Epithelial cell of proximal tubule (primary cell): ENCODE measurements around the gene TIMM17B. TPM values are rescaled to one million over a fixed set of nuclear protein-coding genes. Genes with fewer than 3 reads are reported as not detected.
A peak's percentile ranks its signal among the peaks of the same experiment; 100 is the strongest.

Experiments used
- DNase-seq: peaks from one replicate; pipeline ENCODE4 v3.0.0-alpha.2; 2011; ENCODE audit warnings: low read depth
- H3K4me3 ChIP-seq: 2 replicates; pipeline ENCODE4 v1.5.1; 2011; ENCODE audit warnings: low read depth, mild to moderate bottlenecking, low read length
- total RNA-seq: library from RNA; depleted of rRNA; stranded (reverse); fragments of >200 nt; gene quantifications from 2 replicates; pipeline ENCODE4 v1.2.3, GENCODE V29; 2015
- TF ChIP-seq, protein P1 (sequence below): conservative IDR thresholded peaks from 2 replicates; pipeline ENCODE4 v1.5.1; 2012; ENCODE audit warnings: low read depth, mild to moderate bottlenecking, low read length

Gene TIMM17B
- total RNA-seq, 1 donor from 2014 or later, result 104 TPM

DNA sequence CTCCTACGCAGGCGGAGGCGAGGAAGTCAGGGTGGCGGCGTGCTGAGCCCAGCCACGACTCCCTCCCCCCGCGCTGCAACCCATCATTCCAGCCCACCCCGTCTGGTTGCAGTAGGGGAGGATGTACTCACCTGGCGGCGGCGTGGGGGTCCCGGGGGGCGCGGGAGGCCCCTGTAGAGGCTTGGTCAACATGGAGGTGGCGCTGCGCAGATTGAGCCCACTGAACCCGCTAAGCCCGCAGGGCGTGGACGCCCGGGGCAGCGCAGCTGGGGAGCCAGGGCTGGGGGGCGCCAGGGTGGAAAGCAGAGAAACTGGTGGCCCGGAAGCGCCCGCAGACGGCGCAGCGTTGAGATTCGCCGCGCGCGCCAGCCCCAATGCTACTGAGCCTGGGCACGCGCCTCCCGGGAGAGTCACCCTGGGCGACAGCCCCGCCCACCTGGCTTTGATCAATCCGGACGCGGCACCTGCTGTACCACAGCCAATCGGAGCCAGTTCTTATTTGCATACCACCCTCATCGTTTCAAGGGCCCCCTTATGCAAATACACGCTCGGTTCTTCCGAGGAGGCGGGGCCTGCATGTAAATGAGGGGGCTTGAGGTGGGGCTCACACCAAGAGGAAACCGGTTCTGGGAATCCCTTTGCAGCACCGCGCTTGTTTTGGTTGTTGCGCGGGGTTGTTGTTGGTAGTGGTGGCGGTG lies 21.2 kb upstream of the TIMM17B start, which contains the start of gene PIM2:
TSS of gene PIM2 (minus strand) at position 382 of the 698 bp plus-strand sequence. CDS start at position 192, 190 bp downstream.
- H3K4me3 ChIP-seq, result peak within 1 kb of the TSS; percentile 78
- TF ChIP-seq, protein P1, sequence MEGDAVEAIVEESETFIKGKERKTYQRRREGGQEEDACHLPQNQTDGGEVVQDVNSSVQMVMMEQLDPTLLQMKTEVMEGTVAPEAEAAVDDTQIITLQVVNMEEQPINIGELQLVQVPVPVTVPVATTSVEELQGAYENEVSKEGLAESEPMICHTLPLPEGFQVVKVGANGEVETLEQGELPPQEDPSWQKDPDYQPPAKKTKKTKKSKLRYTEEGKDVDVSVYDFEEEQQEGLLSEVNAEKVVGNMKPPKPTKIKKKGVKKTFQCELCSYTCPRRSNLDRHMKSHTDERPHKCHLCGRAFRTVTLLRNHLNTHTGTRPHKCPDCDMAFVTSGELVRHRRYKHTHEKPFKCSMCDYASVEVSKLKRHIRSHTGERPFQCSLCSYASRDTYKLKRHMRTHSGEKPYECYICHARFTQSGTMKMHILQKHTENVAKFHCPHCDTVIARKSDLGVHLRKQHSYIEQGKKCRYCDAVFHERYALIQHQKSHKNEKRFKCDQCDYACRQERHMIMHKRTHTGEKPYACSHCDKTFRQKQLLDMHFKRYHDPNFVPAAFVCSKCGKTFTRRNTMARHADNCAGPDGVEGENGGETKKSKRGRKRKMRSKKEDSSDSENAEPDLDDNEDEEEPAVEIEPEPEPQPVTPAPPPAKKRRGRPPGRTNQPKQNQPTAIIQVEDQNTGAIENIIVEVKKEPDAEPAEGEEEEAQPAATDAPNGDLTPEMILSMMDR, result no peak
- DNase-seq, result peak; percentile 47

DNA sequence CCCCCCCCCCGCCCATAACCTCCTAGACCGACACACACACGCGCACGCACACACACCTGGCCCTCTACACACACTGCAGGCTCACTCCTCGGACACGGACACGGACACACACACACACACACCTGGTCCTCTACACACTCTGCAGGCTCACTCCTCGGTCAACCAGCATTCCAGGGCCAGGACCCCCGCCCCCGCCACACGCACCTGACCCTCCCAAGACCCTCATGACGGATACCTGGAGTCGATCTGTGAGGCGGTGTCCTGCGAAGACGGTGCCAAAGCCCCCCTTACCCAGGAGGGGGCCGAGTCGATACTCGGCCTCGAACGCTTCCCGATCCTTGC lies 20.7 kb upstream of the TIMM17B start:
- TF ChIP-seq, protein P1, result no peak
- peak overlapping the region; percentile 78 for H3K4me3 ChIP-seq
- DNase-seq, result no peak

DNA sequence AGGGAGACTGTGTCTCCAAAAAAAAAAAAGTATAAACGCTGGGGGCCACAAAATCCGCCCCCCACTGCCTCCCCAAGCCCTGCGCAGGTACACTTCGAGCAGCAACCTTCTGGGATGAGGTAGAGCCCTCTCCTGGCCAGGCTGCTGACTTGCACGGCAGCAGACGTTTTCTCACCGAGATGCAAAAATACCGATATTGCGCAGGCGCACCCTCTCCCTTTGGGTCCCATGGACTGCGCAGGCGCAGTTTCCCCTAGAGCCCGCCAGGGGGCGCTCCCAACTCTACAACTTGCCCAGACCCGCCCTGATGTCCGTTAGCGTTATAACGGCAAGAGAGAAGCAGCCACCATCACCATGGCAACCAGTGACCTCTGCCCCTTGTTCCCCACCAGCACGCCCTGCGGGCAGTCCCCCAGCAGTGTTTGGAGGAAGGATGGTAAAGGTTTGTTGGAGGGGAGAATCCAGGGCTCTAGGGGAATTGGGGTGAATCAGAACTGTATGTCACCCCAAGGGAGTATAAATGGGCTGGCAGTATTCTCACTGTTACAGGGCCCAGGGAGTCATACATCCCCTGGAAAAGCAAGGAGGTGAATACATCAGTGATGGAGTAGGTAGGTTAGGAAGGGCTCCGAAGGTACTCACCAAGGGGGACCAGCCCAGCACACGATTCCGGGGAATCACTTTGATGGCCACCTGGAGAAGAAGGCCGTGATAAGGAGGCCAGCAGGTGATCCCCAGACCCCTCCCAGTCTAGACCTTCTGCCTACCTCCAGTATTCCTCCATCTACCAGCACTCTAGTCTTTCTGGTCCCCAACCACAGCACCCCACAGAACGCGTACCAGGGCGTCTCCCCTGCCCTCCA lies 19.8 kb upstream of the TIMM17B start:
- H3K4me3 ChIP-seq, result peak overlapping the region; percentile 78
- peak; percentile 39 for DNase-seq
- TF ChIP-seq, protein P1, result peak; percentile 77

DNA sequence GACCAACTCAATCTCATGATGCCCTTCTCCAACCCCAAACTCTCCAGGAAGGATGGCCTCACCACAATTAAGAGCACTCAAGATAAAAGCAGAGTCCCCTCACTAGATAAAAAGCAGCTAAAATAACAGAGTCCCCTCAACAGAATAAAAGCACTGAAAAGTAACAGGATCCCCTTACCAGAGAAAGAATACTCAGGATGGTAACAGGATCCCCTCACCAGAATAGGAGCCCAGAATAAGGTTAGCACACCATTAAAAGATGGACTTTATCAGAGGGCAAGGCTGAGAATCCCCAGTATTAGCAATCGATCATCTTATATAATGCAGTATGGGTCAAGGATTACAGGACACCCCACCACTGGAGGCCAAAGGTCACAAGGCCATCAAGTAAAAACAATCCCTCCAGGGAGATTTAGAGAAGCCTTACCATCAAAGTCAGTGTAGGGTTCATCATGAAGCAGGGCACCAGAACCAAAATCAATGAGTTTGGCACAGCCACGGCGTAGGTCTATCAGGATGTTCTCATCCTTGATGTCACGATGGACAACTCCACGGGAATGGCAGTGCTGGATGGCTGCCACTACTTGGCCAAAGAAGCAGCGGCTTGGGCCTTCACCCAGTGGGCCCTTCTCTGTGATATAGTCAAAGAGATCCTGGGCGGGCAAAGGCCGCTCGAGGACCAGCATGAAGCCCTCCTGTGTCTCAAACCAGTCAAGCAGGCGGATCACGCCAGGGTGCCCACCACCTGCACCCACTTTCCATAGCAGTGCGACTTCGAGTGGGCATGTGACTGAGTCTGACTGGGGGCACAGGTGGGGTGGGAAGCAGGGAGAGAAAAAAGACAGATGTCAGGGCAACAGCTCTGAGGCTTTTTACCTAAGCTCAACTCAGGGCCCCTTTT lies 17.3 kb upstream of the TIMM17B start:
- TF ChIP-seq, protein P1, result no peak
- DNase-seq, result no peak

DNA sequence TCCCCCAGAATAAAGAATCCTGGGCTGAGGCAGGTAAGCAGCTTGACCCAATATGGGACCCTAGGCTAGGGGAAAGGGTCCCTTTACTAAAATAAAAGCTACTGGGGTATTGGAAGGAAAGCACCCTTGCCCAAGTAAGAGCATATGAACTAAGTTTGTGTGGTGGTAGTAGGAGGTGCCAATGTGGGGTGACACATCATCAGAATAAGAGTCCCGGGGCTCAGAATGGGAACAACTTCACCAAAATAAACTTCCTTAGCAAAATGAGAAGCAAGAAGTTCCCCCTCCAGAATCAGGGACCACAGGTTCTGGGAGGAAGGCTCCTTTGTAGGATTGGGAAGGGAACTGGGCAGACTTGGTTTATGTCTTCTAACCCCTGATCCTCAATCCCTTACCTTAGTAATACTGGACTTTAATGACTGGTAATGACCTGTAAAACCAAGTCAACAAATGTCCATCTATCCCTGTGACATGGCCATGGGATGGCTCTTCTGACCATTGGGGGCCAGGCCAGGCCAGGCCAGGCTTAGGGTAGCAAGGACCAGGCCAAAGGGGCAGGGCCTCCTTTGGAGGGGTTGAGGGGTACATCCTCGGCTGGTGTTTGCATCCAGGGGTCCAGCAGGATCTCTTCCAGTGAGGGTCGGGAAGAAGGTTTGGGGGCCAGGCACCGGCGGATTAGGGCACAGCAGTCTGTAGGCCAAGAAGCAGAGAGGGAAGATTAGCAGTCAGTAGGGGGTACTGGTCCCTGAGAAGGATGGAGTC lies 16.2 kb upstream of the TIMM17B start:
- TF ChIP-seq, protein P1, result no peak
- DNase-seq, result no peak
- no peak overlapping the region for H3K4me3 ChIP-seq

More for the DNA sequence above, 17.3 kb upstream of the TIMM17B start:
- no peak overlapping the region for H3K4me3 ChIP-seq
